GM23338 (cell line): ENCODE data around the gene KCNG3. TPM values are rescaled to one million over a fixed set of nuclear protein-coding genes. Genes with fewer than 3 reads are reported as not detected.

Source experiments
- ATAC-seq: fragments of 200-7000 bp; cut with Tn5 transposase; 3 replicates; pipeline ENCODE4 v1.9.1; 2020
- DNase-seq: peaks from one replicate; pipeline ENCODE4 v3.0.0-alpha.2; 2015; ENCODE audit warnings: low spot score
- H2AFZ ChIP-seq: fragments of 200-600 bp; sonication (generic); 2 replicates; pipeline ENCODE4 v1.8.0; 2016; ENCODE audit warnings: antibody characterized with exemption, mild to moderate bottlenecking, moderate library complexity
- H3F3A ChIP-seq: fragments of 200-600 bp; sonication (generic); replicated peaks from 2 replicates; pipeline ENCODE4 v1.8.0; 2017; ENCODE audit warnings: antibody characterized with exemption, mixed run types, low read depth
- H3K27ac ChIP-seq: fragments of 200-600 bp; sonication (generic); 2 replicates; pipeline ENCODE4 v1.6.1; 2016; ENCODE audit warnings: low read depth
- H3K27me3 ChIP-seq: fragments of 200-600 bp; sonication (generic); 2 replicates; pipeline ENCODE4 v1.8.0; 2016; ENCODE audit warnings: mild to moderate bottlenecking, mixed run types, moderate library complexity; ENCODE audit not compliant: insufficient read depth
- H3K36me3 ChIP-seq: fragments of 200-600 bp; sonication (generic); 2 replicates; pipeline ENCODE4 v1.8.0; 2016; ENCODE audit warnings: mild to moderate bottlenecking; ENCODE audit not compliant: insufficient read depth
- H3K4me1 ChIP-seq: fragments of 200-600 bp; sonication (generic); 2 replicates; pipeline ENCODE4 v1.8.0; 2016; ENCODE audit warnings: mild to moderate bottlenecking, moderate library complexity; ENCODE audit not compliant: insufficient read depth
- H3K4me2 ChIP-seq: fragments of 200-600 bp; sonication (generic); 2 replicates; pipeline ENCODE4 v1.7.1; 2017; ENCODE audit warnings: mixed run types
- H3K4me3 ChIP-seq: fragments of 200-600 bp; sonication (generic); 2 replicates; pipeline ENCODE4 v1.6.1; 2016; ENCODE audit warnings: mixed run types
- H3K79me2 ChIP-seq: fragments of 200-600 bp; sonication (generic); replicated peaks from 2 replicates; pipeline ENCODE4 v1.8.0; 2017; ENCODE audit warnings: mild to moderate bottlenecking; ENCODE audit not compliant: insufficient read depth
- H3K9me2 ChIP-seq: fragments of 200-600 bp; sonication (generic); 2 replicates; pipeline ENCODE4 v1.8.0; 2017; ENCODE audit not compliant: insufficient read depth
- H4K20me1 ChIP-seq: fragments of 200-600 bp; sonication (generic); replicated peaks from 2 replicates; pipeline ENCODE4 v1.8.0; 2017; ENCODE audit warnings: mild to moderate bottlenecking; ENCODE audit not compliant: insufficient read depth
- H3K27ac Mint-ChIP-seq: 2 replicates; pipeline ENCODE4 v1.8.0; 2020; ENCODE audit warnings: inconsistent platforms, mild to moderate bottlenecking, moderate library complexity, mixed read lengths
- H3K27me3 Mint-ChIP-seq: 3 replicates; pipeline ENCODE4 v1.8.0; 2022; ENCODE audit warnings: low read depth, mild to moderate bottlenecking, moderate library complexity, mixed read lengths, inconsistent platforms; ENCODE audit not compliant: insufficient read depth, poor library complexity
- H3K36me3 Mint-ChIP-seq: 3 replicates; pipeline ENCODE4 v1.8.0; 2021; ENCODE audit warnings: low read depth, mild to moderate bottlenecking, inconsistent platforms, moderate library complexity, mixed read lengths
- H3K4me1 Mint-ChIP-seq: 3 replicates; pipeline ENCODE4 v1.8.0; 2020; ENCODE audit warnings: mild to moderate bottlenecking, inconsistent platforms, mixed read lengths
- H3K4me3 Mint-ChIP-seq: 3 replicates; pipeline ENCODE4 v1.8.0; 2021; ENCODE audit warnings: moderate library complexity, mild to moderate bottlenecking, inconsistent platforms, mixed read lengths
- H3K9me3 Mint-ChIP-seq: 3 replicates; pipeline ENCODE4 v1.8.0; 2020; ENCODE audit warnings: moderate library complexity, mild to moderate bottlenecking, inconsistent platforms, mixed read lengths
- CREB1 ChIP-seq: fragments of 250-450 bp; sonication (Bioruptor Pico); IDR thresholded peaks from 2 replicates; pipeline ENCODE4 v1.5.0; 2020; ENCODE audit warnings: low read depth, mild to moderate bottlenecking, moderate library complexity
- EZH2 ChIP-seq: fragments of 200-600 bp; sonication (generic); IDR thresholded peaks from one replicate; pipeline ENCODE4 v1.8.0; 2017; ENCODE audit warnings: antibody characterized with exemption, mild to moderate bottlenecking, low read depth; ENCODE audit not compliant: unreplicated experiment
- EZH2phosphoT487 ChIP-seq: fragments of 200-600 bp; sonication (generic); IDR thresholded peaks from one replicate; pipeline ENCODE4 v1.8.1; 2018; ENCODE audit warnings: antibody characterized with exemption; ENCODE audit not compliant: unreplicated experiment
- JUNB ChIP-seq: IDR thresholded peaks from one replicate; pipeline ENCODE4 v1.6.1; 2016; ENCODE audit warnings: antibody characterized with exemption; ENCODE audit not compliant: unreplicated experiment
- NANOG ChIP-seq: IDR thresholded peaks from 2 replicates; pipeline ENCODE4 v1.6.1; 2016; ENCODE audit warnings: antibody characterized with exemption, borderline replicate concordance
- POLR2AphosphoS5 ChIP-seq: IDR thresholded peaks from 2 replicates; pipeline ENCODE4 v1.6.1; 2016; ENCODE audit warnings: antibody characterized with exemption, low read depth
- STAT1 ChIP-seq: IDR thresholded peaks from one replicate; pipeline ENCODE4 v1.6.1; 2016; ENCODE audit warnings: antibody characterized with exemption; ENCODE audit not compliant: unreplicated experiment
- ZNF114 ChIP-seq: fragments of 250-450 bp; sonication (Bioruptor Pico); IDR thresholded peaks from 2 replicates; pipeline ENCODE4 v1.5.0; 2020; ENCODE audit warnings: mild to moderate bottlenecking, moderate library complexity
- ZNF331 ChIP-seq: fragments of 250-450 bp; sonication (Bioruptor Pico); IDR thresholded peaks from 2 replicates; pipeline ENCODE4 v1.5.0; 2020; ENCODE audit warnings: low read depth, mild to moderate bottlenecking, moderate library complexity
- polyA plus RNA-seq: library from polyadenylated mRNA; unstranded; fragments of >200 nt; fragmentation: Nextera tagmentation; extraction: Ambion mirVana; gene quantifications from 2 replicates; pipeline ENCODE4 v1.2.1, GENCODE V29; 2016
- total RNA-seq: library from RNA; depleted of rRNA; stranded (reverse); fragments of >200 nt; shearing (Covaris generic); gene quantifications from 2 replicates; pipeline ENCODE4 v1.2.3, GENCODE V29; 2014
- TF ChIP-seq, protein P1 (sequence below), 2 experiments: fragments of 200-600 bp in 1 of 2; sonication (generic) in 1 of 2; conservative IDR thresholded peaks; 2 replicates each; pipeline versions ENCODE4 v1.5.1 to v1.6.1; 2016 to 2017; ENCODE audit warnings: antibody characterized with exemption in 2 of 2, low read depth in 2 of 2, mild to moderate bottlenecking in 2 of 2, moderate library complexity in 1 of 2
- TF ChIP-seq, protein P2 (sequence below): IDR thresholded peaks from 2 replicates; pipeline ENCODE4 v1.6.1; 2016; ENCODE audit warnings: antibody characterized with exemption
- TF ChIP-seq, protein P3 (sequence below): fragments of 250-450 bp; sonication (Bioruptor Pico); IDR thresholded peaks from 2 replicates; pipeline ENCODE4 v1.5.0; 2020; ENCODE audit warnings: mild to moderate bottlenecking, moderate library complexity
- TF ChIP-seq, protein P4 (sequence below): IDR thresholded peaks from one replicate; pipeline ENCODE4 v1.6.1; 2018; ENCODE audit warnings: antibody characterized with exemption; ENCODE audit not compliant: unreplicated experiment

KCNG3 gene
- total and polyA plus RNA-seq, 2 experiments from 2014 or later: 2.5 to 36.2 TPM

DNA sequence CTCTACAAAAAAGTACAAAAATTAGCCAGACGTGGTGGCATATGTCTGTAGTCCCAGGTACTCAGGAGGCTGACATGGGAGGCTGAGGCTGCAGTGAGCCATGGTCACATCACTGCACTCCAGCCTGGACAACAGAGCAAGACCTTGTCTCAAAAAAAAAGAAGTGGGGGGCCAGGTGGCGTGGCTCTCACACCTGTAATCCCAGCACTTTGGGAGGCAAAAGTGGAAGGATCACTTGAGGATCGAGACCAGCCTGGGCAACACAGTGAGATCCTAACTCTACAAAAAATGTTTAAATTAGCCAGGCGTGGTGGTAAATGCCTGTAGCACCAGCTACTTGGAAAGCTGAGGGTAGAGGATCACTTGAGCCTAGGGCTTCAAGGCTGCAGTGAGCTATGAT, 23.1 kb downstream of the KCNG3 start:
- Histone ChIP-seq H3K27ac (0 out of 2 replicates have a peak overlapping the region, but pooled peaks have one; percentile 62), H4K20me1 (peaks cover 8% of the 10 kb centered on the region), H3K4me1 (no peaks in the 10 kb centered on the region), H3K4me2 (no peak overlapping the region), H3K27me3 (no peaks in the 10 kb centered on the region), H3K79me2 (peaks cover 96% of the 10 kb centered on the region), H3F3A (no peaks in the 10 kb centered on the region; the same call in 1 of the 2 replicates), H3K9me2 (no peaks in the 10 kb centered on the region), H3K4me3 (no peak overlapping the region), H2AFZ (no peak overlapping the region), H3K36me3 (0 out of 2 replicates have a peak, but pooled peaks cover 4% of the 10 kb centered on the region)
- H3K9me3 Mint-ChIP-seq: no peaks in the 10 kb centered on the region
- H3K27me3 Mint-ChIP-seq: no peaks in the 10 kb centered on the region
- H3K27ac Mint-ChIP-seq: no peak overlapping the region
- DNase-seq: no peak
- TF ChIP-seq CREB1 (CRISPR knock-in tag): no peak
- TF ChIP-seq ZNF114: no peak
- TF ChIP-seq, protein P1, sequence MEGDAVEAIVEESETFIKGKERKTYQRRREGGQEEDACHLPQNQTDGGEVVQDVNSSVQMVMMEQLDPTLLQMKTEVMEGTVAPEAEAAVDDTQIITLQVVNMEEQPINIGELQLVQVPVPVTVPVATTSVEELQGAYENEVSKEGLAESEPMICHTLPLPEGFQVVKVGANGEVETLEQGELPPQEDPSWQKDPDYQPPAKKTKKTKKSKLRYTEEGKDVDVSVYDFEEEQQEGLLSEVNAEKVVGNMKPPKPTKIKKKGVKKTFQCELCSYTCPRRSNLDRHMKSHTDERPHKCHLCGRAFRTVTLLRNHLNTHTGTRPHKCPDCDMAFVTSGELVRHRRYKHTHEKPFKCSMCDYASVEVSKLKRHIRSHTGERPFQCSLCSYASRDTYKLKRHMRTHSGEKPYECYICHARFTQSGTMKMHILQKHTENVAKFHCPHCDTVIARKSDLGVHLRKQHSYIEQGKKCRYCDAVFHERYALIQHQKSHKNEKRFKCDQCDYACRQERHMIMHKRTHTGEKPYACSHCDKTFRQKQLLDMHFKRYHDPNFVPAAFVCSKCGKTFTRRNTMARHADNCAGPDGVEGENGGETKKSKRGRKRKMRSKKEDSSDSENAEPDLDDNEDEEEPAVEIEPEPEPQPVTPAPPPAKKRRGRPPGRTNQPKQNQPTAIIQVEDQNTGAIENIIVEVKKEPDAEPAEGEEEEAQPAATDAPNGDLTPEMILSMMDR (conservative IDR thresholded peaks at IDR 0.05; ENCODE audit: low read depth in 2 of 2): no peak
- TF ChIP-seq, protein P2, sequence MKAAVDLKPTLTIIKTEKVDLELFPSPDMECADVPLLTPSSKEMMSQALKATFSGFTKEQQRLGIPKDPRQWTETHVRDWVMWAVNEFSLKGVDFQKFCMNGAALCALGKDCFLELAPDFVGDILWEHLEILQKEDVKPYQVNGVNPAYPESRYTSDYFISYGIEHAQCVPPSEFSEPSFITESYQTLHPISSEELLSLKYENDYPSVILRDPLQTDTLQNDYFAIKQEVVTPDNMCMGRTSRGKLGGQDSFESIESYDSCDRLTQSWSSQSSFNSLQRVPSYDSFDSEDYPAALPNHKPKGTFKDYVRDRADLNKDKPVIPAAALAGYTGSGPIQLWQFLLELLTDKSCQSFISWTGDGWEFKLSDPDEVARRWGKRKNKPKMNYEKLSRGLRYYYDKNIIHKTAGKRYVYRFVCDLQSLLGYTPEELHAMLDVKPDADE: no peak
- no peak for TF ChIP-seq POLR2AphosphoS5
- no peak for TF ChIP-seq EZH2
- TF ChIP-seq, protein P3, sequence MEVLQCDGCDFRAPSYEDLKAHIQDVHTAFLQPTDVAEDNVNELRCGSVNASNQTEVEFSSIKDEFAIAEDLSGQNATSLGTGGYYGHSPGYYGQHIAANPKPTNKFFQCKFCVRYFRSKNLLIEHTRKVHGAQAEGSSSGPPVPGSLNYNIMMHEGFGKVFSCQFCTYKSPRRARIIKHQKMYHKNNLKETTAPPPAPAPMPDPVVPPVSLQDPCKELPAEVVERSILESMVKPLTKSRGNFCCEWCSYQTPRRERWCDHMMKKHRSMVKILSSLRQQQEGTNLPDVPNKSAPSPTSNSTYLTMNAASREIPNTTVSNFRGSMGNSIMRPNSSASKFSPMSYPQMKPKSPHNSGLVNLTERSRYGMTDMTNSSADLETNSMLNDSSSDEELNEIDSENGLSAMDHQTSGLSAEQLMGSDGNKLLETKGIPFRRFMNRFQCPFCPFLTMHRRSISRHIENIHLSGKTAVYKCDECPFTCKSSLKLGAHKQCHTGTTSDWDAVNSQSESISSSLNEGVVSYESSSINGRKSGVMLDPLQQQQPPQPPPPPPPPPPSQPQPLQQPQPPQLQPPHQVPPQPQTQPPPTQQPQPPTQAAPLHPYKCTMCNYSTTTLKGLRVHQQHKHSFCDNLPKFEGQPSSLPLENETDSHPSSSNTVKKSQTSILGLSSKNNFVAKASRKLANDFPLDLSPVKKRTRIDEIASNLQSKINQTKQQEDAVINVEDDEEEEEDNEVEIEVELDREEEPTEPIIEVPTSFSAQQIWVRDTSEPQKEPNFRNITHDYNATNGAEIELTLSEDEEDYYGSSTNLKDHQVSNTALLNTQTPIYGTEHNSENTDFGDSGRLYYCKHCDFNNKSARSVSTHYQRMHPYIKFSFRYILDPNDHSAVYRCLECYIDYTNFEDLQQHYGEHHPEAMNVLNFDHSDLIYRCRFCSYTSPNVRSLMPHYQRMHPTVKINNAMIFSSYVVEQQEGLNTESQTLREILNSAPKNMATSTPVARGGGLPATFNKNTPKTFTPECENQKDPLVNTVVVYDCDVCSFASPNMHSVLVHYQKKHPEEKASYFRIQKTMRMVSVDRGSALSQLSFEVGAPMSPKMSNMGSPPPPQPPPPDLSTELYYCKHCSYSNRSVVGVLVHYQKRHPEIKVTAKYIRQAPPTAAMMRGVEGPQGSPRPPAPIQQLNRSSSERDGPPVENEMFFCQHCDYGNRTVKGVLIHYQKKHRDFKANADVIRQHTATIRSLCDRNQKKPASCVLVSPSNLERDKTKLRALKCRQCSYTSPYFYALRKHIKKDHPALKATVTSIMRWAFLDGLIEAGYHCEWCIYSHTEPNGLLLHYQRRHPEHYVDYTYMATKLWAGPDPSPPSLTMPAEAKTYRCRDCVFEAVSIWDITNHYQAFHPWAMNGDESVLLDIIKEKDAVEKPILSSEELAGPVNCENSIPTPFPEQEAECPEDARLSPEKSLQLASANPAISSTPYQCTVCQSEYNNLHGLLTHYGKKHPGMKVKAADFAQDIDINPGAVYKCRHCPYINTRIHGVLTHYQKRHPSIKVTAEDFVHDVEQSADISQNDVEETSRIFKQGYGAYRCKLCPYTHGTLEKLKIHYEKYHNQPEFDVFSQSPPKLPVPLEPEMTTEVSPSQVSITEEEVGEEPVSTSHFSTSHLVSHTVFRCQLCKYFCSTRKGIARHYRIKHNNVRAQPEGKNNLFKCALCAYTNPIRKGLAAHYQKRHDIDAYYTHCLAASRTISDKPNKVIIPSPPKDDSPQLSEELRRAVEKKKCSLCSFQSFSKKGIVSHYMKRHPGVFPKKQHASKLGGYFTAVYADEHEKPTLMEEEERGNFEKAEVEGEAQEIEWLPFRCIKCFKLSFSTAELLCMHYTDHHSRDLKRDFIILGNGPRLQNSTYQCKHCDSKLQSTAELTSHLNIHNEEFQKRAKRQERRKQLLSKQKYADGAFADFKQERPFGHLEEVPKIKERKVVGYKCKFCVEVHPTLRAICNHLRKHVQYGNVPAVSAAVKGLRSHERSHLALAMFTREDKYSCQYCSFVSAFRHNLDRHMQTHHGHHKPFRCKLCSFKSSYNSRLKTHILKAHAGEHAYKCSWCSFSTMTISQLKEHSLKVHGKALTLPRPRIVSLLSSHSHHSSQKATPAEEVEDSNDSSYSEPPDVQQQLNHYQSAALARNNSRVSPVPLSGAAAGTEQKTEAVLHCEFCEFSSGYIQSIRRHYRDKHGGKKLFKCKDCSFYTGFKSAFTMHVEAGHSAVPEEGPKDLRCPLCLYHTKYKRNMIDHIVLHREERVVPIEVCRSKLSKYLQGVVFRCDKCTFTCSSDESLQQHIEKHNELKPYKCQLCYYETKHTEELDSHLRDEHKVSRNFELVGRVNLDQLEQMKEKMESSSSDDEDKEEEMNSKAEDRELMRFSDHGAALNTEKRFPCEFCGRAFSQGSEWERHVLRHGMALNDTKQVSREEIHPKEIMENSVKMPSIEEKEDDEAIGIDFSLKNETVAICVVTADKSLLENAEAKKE (CRISPR knock-in tag): no peak
- no peak for TF ChIP-seq JUNB
- TF ChIP-seq EZH2phosphoT487: no peak
- TF ChIP-seq, protein P4, sequence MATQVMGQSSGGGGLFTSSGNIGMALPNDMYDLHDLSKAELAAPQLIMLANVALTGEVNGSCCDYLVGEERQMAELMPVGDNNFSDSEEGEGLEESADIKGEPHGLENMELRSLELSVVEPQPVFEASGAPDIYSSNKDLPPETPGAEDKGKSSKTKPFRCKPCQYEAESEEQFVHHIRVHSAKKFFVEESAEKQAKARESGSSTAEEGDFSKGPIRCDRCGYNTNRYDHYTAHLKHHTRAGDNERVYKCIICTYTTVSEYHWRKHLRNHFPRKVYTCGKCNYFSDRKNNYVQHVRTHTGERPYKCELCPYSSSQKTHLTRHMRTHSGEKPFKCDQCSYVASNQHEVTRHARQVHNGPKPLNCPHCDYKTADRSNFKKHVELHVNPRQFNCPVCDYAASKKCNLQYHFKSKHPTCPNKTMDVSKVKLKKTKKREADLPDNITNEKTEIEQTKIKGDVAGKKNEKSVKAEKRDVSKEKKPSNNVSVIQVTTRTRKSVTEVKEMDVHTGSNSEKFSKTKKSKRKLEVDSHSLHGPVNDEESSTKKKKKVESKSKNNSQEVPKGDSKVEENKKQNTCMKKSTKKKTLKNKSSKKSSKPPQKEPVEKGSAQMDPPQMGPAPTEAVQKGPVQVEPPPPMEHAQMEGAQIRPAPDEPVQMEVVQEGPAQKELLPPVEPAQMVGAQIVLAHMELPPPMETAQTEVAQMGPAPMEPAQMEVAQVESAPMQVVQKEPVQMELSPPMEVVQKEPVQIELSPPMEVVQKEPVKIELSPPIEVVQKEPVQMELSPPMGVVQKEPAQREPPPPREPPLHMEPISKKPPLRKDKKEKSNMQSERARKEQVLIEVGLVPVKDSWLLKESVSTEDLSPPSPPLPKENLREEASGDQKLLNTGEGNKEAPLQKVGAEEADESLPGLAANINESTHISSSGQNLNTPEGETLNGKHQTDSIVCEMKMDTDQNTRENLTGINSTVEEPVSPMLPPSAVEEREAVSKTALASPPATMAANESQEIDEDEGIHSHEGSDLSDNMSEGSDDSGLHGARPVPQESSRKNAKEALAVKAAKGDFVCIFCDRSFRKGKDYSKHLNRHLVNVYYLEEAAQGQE: no peak
- no peak for TF ChIP-seq NANOG
- TF ChIP-seq ZNF331: no peak
- TF ChIP-seq STAT1: no peak
- no peaks in the 10 kb centered on the region for H3K4me1 Mint-ChIP-seq
- no peak overlapping the region for H3K4me3 Mint-ChIP-seq
- no peaks in the 10 kb centered on the region; the same call in 2 of the 3 replicates for H3K36me3 Mint-ChIP-seq
- no peak for ATAC-seq
